ENCODE results near the gene OBSCN. TPM values are rescaled to one million over a fixed set of nuclear protein-coding genes. Genes with fewer than 3 reads are reported as not detected.

Gene OBSCN
- total RNA-seq, 1 donor from 2014 or later: 5.1 TPM

DNA sequence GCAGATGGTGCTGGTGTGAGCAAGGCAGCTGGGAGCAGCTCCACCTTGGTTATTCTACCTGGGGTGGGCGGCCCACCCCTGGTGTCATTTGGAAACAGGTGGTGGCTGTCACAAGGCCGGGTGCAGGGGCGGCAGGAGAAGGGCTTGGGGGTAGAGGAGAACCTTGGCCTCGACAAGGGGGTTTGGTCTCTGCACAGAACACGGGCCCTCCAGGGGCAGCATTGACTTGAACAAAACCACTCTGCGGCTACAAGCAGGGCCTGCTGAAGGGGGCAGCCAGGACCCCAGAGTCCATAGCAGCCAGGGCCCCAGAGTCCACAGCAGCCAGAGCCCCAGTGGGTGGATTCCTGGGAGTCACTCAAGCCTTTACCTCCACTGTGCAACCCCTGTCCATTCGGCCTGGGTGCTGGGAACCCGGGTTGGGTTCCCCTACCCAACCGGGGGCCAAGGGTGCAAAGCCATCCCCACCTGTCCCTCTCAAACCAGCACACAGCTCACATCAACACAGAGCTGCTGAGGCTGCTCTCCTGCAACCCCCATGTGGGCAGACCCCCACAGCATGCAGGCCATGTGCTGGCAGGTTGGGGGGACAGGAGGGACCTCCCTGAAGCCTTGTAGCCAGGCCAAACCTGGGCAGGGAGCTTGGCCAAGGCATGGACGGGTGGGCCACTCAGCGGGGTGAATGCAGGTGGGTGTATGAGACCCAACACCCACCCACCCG lies 191.1 kb downstream of the OBSCN start:
- no peak for TF ChIP-seq EZH2phosphoT487 (IDR thresholded peaks at IDR 0.05)
- TF ChIP-seq CTCF (IDR thresholded peaks at IDR 0.05): no peak
- no peak for TF ChIP-seq EZH2 (IDR thresholded peaks at IDR 0.05)
- Mint-ChIP-seq H3K4me1 (peaks cover 5% of the 10 kb centered on the region), H3K36me3 (peaks cover 25% of the 10 kb centered on the region), H3K27me3 (ENCODE audit: insufficient read depth, low read depth) (peaks cover 5% of the 10 kb centered on the region), H3K9me3 (no peaks in the 10 kb centered on the region), H3K4me3 (no peak overlapping the region), H3K27ac (no peak overlapping the region)
- Histone ChIP-seq H3K79me2 (ENCODE audit: low read depth) (peaks cover 23% of the 10 kb centered on the region), H3K36me3 (no peaks in the 10 kb centered on the region), H4K20me1 (ENCODE audit: low read depth) (peaks cover 40% of the 10 kb centered on the region), H3K27ac (no peak overlapping the region), H2AFZ (replicated peaks) (no peak overlapping the region), H3K9ac (no peak overlapping the region), H3K4me1 (no peaks in the 10 kb centered on the region), H3K9me3 (ENCODE audit: low read depth) (no peaks in the 10 kb centered on the region), H3F3A (ENCODE audit: low read depth) (peaks cover 2% of the 10 kb centered on the region), H3K4me3 (no peak overlapping the region), H3K4me2 (no peak overlapping the region), H3K27me3 (no peaks in the 10 kb centered on the region)
- no peak for DNase-seq (ENCODE audit: low spot score)

DNA sequence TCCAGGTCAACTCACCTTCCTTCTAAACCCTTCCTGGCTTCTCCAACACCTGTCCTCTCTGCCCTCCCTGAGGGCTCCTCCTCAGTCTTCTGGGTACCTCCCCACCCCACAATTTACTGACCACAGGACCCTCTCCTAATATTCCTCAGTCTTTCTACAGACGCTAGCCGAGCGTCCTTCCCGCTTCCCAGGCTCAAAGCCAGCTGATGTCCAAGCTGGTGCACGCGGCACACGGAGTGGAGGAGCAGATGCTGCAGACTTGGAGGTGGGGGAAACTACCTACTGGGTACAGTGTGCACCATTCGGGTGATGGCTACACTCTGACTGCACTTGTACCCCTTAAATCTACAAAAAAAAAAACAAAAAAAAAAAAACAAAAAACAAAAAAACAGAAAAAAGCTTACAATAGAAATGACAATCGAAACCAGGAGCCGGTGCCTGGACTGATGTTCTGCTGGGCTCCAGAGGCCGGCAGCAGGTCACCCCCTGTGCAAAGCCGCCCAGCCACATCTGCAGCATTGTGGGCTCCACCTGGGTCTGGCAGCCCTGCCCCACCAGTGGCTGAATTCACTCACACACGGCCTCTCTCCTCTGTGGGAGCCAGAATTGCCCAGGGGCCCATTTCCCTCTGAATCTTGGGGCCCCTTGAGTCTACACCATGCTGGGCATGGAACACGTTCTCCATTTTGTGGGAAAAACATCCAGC lies 191.8 kb downstream of the OBSCN start:
- Histone ChIP-seq H3K4me2 (no peak overlapping the region), H3K36me3 (no peaks in the 10 kb centered on the region), H3K4me1 (peaks cover 5% of the 10 kb centered on the region), H3K79me2 (ENCODE audit: low read depth) (peaks cover 30% of the 10 kb centered on the region), H3K27ac (no peak overlapping the region), H4K20me1 (ENCODE audit: low read depth) (peaks cover 41% of the 10 kb centered on the region), H3K27me3 (no peaks in the 10 kb centered on the region), H2AFZ (replicated peaks) (no peak overlapping the region), H3K9me3 (ENCODE audit: low read depth) (no peaks in the 10 kb centered on the region), H3K9ac (no peak overlapping the region), H3F3A (ENCODE audit: low read depth) (no peaks in the 10 kb centered on the region), H3K4me3 (no peak overlapping the region)
- Mint-ChIP-seq H3K4me3 (no peak overlapping the region), H3K36me3 (peaks cover 25% of the 10 kb centered on the region), H3K4me1 (peaks cover 8% of the 10 kb centered on the region), H3K27ac (no peak overlapping the region), H3K9me3 (no peaks in the 10 kb centered on the region), H3K27me3 (ENCODE audit: insufficient read depth, low read depth) (peaks cover 5% of the 10 kb centered on the region)
- DNase-seq (ENCODE audit: low spot score): no peak
- TF ChIP-seq EZH2phosphoT487 (IDR thresholded peaks at IDR 0.05): no peak
- TF ChIP-seq EZH2 (IDR thresholded peaks at IDR 0.05): no peak
- TF ChIP-seq CTCF (IDR thresholded peaks at IDR 0.05): no peak

- no peaks in the 10 kb centered on the region for H3K9me3 ChIP-seq (ENCODE audit: low read depth)
- no peak overlapping the region for H3K27ac ChIP-seq
- H3K36me3 Mint-ChIP-seq: peaks cover 25% of the 10 kb centered on the region
- H3K4me1 Mint-ChIP-seq: peaks cover 14% of the 10 kb centered on the region
- H3K27me3 Mint-ChIP-seq (ENCODE audit: insufficient read depth, low read depth): peaks cover 5% of the 10 kb centered on the region
- H3K4me3 ChIP-seq: no peak overlapping the region
- no peak for TF ChIP-seq EZH2 (IDR thresholded peaks at IDR 0.05)
- TF ChIP-seq CTCF (IDR thresholded peaks at IDR 0.05): no peak
- TF ChIP-seq EZH2phosphoT487 (IDR thresholded peaks at IDR 0.05): no peak
- no peak overlapping the region for H3K27ac Mint-ChIP-seq
- peaks cover 47% of the 10 kb centered on the region for H4K20me1 ChIP-seq (ENCODE audit: low read depth)
- H3F3A ChIP-seq (ENCODE audit: low read depth): no peaks in the 10 kb centered on the region
- DNase-seq (ENCODE audit: low spot score): no peak
- H3K4me3 Mint-ChIP-seq: no peak overlapping the region
- no peak overlapping the region for H3K4me2 ChIP-seq
- no peak overlapping the region for H3K9ac ChIP-seq
- H3K27me3 ChIP-seq: no peaks in the 10 kb centered on the region
- peaks cover 10% of the 10 kb centered on the region for H3K4me1 ChIP-seq
- H3K9me3 Mint-ChIP-seq: no peaks in the 10 kb centered on the region
- no peaks in the 10 kb centered on the region for H3K36me3 ChIP-seq
- H2AFZ ChIP-seq (replicated peaks): no peak overlapping the region
- peaks cover 36% of the 10 kb centered on the region for H3K79me2 ChIP-seq (ENCODE audit: low read depth)
Observed at GRCh38 chr1:228400237-228400651, 192.4 kb downstream of the OBSCN start.
